ENCODE results near the gene CNTNAP2. TPM values are rescaled to one million over a fixed set of nuclear protein-coding genes. Genes with fewer than 3 reads are reported as not detected.
"Not testable (repeated sequence)": the region's sequence is repeated elsewhere in the genome, so short reads cannot be mapped to it uniquely, and the experiment has no call there.

CNTNAP2 gene
- total and polyA plus RNA-seq, 11 donors: 0.01 to 2.6 (median 0.31) TPM; not detected in 3

DNA sequence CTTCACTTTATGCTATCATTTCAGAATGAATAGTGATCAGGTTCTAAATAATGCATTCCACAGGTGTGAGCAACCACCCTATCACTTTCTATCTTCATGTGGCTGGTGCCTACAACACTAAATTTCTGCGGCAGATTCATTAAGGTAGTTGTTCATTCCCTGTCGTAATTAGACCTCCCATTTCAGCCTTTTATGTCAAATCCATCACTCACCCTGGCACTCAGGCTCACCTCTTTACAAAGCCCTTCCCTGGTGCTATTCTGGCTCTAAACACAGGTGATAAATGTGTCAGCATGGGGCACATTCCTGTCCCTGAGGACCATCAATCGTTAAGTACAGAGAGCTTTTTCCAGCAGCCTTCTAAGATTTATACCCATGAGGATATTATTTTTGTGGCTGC lies 2173.9 kb downstream of the CNTNAP2 start:
- DNase-seq: no peak
- no peak for ATAC-seq
- no peak overlapping the region for H3K27ac ChIP-seq
- WGBS, 4 donors: 47 to 58% (median 52%) methylated on average over 3 of the region's 3 CpGs
- H3K4me1 ChIP-seq: no peaks in the 10 kb centered on the region
- no peak overlapping the region for H3K4me3 ChIP-seq
- no peaks in the 10 kb centered on the region for H3K9me3 ChIP-seq
- no peaks in the 10 kb centered on the region for H3K36me3 ChIP-seq
- intact Hi-C loops (cut with DNase I): no loop called here
- TF ChIP-seq POLR2A (IDR thresholded peaks at IDR 0.05): no peak
- TF ChIP-seq, protein P1, sequence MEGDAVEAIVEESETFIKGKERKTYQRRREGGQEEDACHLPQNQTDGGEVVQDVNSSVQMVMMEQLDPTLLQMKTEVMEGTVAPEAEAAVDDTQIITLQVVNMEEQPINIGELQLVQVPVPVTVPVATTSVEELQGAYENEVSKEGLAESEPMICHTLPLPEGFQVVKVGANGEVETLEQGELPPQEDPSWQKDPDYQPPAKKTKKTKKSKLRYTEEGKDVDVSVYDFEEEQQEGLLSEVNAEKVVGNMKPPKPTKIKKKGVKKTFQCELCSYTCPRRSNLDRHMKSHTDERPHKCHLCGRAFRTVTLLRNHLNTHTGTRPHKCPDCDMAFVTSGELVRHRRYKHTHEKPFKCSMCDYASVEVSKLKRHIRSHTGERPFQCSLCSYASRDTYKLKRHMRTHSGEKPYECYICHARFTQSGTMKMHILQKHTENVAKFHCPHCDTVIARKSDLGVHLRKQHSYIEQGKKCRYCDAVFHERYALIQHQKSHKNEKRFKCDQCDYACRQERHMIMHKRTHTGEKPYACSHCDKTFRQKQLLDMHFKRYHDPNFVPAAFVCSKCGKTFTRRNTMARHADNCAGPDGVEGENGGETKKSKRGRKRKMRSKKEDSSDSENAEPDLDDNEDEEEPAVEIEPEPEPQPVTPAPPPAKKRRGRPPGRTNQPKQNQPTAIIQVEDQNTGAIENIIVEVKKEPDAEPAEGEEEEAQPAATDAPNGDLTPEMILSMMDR (IDR thresholded peaks at IDR 0.05): no peak
- peaks cover 0 to 7% (median 0%) of the 10 kb centered on the region in 9 donors for H3K27me3 ChIP-seq

DNA sequence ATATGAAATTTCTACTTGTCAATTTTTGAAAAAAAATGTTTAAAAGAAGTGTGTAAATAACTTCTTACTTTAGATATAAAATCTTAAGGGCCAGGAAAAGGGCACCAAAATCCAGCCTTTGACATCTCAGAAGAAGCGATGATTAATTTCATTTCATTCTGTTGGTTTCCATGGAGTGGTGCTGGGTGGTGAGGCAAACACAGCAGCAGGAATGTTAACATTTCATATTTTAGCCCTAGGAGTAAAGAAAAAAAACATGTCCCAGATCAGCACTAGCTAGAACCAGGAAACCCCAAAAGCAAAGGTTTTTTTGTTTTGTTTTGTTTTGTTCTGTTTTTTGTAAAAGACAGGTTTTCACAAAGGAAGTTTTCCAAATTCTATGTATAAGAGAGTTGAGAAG lies 2175.2 kb downstream of the CNTNAP2 start:
- DNase-seq: no peak
- TF ChIP-seq POLR2A (IDR thresholded peaks at IDR 0.05): no peak
- 88 to 97% (median 94%) methylated on average over 1 of the region's 1 CpG for WGBS, 4 donors
- Histone ChIP-seq H3K36me3 (no peaks in the 10 kb centered on the region), H3K9me3 (no peaks in the 10 kb centered on the region), H3K4me3 (no peak overlapping the region), H3K27me3 (peaks cover 0 to 7% (median 0%) of the 10 kb centered on the region in 9 donors), H3K4me1 (no peaks in the 10 kb centered on the region), H3K27ac (no peak overlapping the region)
- ATAC-seq: no peak
- intact Hi-C loops (cut with DNase I): no loop called here

DNA sequence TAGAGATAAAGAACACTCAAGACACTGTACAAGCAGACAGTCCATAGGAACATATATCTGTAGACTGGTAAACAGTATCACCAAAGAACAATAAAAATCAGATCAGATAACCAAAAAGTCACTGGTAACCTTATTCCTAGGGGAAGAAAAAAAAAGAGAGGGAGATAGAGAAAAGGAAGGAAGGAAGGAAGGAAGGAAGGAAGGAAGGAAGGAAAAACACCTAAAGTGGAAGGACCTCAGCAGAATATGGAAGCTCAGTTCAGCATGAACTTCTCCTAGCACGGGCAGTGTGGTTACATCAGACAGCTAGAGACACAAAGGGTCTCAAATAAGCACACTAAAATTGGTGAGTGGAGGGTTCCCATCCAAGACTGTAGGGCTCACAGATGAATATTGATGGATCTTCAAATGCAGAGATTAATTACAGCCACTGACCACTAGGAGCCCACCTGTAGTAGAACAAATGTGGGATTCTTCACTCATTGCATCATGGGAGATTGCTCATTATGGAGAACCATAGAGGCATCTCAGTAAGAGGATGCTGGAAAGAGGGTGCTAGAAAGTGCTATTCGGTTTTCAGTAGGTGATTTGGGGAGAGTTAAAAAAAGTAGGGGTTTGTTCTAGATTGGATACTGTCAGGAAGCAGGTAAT lies 2180.5 kb downstream of the CNTNAP2 start:
- intact Hi-C loops (cut with DNase I): no loop called here
- no peaks in the 10 kb centered on the region for H3K9me3 ChIP-seq
- 86 to 88% (median 87%) methylated on average over 2 of the region's 2 CpGs for WGBS, 4 donors
- DNase-seq (no peak), ATAC-seq (no peak)
- H3K27me3 ChIP-seq: peaks cover 0 to 7% (median 0%) of the 10 kb centered on the region in 9 donors
- TF ChIP-seq POLR2A (IDR thresholded peaks at IDR 0.05): no peak
- TF ChIP-seq, protein P1 (IDR thresholded peaks at IDR 0.05): no peak
- no peak overlapping the region for H3K27ac ChIP-seq
- no peaks in the 10 kb centered on the region for H3K36me3 ChIP-seq
- no peaks in the 10 kb centered on the region for H3K4me1 ChIP-seq
- no peak overlapping the region for H3K4me3 ChIP-seq

DNA sequence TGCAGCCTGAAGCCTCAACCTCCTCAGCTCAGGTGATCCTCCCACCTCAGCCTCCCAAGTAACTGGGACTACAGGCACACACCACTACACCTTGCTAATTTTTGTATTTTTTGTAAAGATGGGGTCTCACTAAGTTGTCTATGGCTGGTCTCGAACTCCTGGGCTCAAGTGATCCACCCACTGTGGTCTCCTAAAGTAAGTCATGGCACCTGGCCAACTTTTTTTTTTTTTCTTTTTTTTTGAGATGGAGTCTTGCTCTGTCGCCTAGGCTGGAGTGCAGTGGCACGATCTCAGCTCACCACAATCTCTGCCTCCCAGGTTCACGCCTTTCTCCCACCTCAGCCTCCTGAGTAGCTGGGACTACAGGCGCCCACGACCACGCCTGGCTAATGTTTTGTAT lies 2182.2 kb downstream of the CNTNAP2 start:
- intact Hi-C loops (cut with DNase I); DNase-seq; H3K36me3 ChIP-seq; H3K27me3 ChIP-seq; H3K4me1 ChIP-seq; ATAC-seq; H3K9me3 ChIP-seq; H3K4me3 ChIP-seq; H3K27ac ChIP-seq: not testable (repeated sequence)
- 85 to 96% (median 91%) methylated on average over 7 of the region's 7 CpGs for WGBS, 4 donors

DNA sequence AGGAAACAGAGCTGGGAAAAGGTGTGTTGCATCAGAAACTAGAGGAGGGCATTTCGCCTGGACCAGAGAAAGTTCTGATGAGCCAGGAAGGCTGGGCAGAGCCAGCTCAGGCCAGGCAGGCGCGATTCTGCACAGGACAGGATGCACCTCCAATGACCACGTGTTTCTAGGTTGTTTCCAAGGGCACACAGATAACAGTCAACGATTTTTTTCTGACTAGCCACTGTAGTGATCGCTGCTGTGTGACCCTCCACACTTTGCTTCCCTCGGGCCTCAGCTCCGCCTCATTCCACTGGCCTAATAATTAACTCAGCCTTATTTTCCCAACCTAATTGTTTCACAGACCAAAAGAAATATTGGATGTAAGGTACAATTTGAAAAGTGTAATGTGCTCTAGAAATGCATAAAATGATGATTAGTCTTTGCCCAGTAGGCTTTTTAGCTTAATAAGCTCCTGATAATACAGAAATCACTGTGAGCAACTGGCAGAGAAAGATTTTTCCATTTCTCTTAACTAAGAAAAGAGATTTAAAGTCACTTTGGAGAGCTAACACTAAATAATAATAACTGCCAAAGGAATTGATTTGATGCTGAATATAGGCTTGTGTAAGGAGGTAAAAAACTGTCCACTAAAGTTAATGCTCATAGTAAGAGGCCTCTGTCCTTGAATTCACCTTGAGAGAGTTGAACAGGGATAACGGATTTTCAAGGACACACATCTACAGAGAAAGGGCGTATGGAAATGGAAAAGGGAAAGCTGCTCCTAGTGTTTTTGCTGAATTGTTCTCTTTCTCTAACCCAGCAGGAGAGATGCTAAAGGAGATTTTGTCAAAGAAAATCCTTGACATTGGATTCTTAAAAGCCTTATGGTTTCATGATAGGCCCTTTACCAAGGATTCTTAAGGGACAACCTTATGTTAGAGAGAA lies 2183.0 kb downstream of the CNTNAP2 start:
- ATAC-seq: no peak
- TF ChIP-seq, protein P1 (IDR thresholded peaks at IDR 0.05): no peak
- TF ChIP-seq POLR2A (IDR thresholded peaks at IDR 0.05): no peak

DNA sequence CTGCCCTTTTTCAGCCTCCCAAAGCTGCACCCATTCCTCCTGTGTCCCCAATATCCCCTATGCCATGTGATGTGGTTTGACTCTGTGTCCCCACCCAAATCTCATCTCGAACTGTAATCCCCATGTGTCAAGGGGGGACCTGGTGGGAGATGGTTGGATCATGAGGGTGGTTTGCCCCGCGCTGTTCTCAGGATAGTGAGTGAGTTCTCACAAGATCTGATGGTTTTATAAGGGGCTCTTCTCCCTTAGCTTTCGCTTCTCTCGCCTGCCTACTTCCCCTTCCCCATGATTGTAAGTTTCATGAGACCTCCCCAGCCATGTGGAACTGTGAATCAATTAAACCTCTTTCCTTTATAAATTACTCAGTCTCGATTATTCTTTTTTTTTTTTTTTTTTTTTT lies 2185.8 kb downstream of the CNTNAP2 start:
- H3K4me3 ChIP-seq; DNase-seq; H3K27ac ChIP-seq; ATAC-seq; H3K36me3 ChIP-seq; H3K27me3 ChIP-seq; H3K9me3 ChIP-seq; intact Hi-C loops (cut with DNase I): not testable (repeated sequence)
- 85 to 91% (median 88%) methylated on average over 6 of the region's 6 CpGs for WGBS, 4 donors
- H3K4me1 ChIP-seq: peaks cover 0 to 24% (median 14%) of the 10 kb centered on the region in 12 donors

More for the DNA sequence above, 2183.0 kb downstream of the CNTNAP2 start:
- Histone ChIP-seq H3K4me1 (peaks cover 0 to 18% (median 11%) of the 10 kb centered on the region in 12 donors), H3K36me3 (no peaks in the 10 kb centered on the region), H3K4me3 (no peak overlapping the region), H3K27me3 (no peaks in the 10 kb centered on the region), H3K9me3 (no peaks in the 10 kb centered on the region), H3K27ac (no peak overlapping the region)
- no peak for DNase-seq
- intact Hi-C loops (cut with DNase I): no loop called here
- WGBS, 4 donors: 60 to 68% (median 66%) methylated on average over 10 of the region's 10 CpGs

All from heart left ventricle (tissue), 16 donors.